PFSK-1 (cell line): ENCODE results near the gene GPR84.

Experiments used
- POLR2AphosphoS5 ChIP-seq: IDR thresholded peaks from 2 replicates; pipeline ENCODE4 v1.6.1; 2012; ENCODE audit warnings: low read depth, mild to moderate bottlenecking, control low read depth, low read length, moderate library complexity
- SIN3A ChIP-seq: IDR thresholded peaks from 2 replicates; pipeline ENCODE4 v1.6.1; 2012; ENCODE audit warnings: mild to moderate bottlenecking, low read length, moderate library complexity, borderline replicate concordance; ENCODE audit not compliant: insufficient read depth
- TAF1 ChIP-seq: IDR thresholded peaks from 2 replicates; pipeline ENCODE4 v1.6.1; 2012; ENCODE audit warnings: low read length, control low read depth, borderline replicate concordance; ENCODE audit not compliant: insufficient read depth

DNA sequence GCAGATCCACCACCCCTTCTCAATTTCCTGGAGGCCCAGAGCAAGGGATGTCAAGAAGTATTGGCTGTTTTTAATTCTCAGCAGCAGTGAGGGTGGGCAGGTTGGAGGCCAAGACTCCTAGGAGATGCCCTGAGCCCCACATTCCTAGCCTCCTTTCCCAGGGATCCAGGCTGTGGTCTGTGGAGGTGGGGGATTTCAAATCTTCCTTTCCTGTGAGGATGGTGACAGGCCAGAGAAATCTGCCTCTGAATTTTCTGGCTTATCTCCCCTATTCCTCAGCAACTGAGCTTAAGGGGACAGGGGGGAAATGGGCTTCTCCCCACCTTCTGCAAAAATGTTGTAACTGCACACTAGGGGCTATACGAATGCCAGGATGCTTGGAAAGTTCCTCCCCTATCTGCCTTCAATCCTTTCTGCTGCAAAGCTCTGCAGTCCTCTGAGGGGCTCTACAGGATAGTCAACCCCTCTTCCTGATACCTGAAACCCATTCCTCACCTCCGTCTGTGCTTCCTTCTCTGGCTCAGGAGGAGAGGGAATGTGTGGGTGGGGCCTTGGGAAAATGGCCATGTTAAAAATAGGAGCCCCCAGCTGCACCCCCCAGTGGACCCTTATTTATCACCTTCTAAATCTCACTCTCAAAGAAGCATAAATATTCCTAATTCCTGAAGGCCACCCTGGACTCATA is 6.6 kb downstream of the GPR84 start:
- TF ChIP-seq TAF1 (no peak), SIN3A (no peak), POLR2AphosphoS5 (no peak)
